ENCODE results near the gene MYO1E. TPM values are rescaled to one million over a fixed set of nuclear protein-coding genes. Genes with fewer than 3 reads are reported as not detected.
A peak's percentile ranks its signal among the peaks of the same experiment; 100 is the strongest.
"Not testable (repeated sequence)": the region's sequence is repeated elsewhere in the genome, so short reads cannot be mapped to it uniquely, and the experiment has no call there.

MYO1E gene
- total RNA-seq, 2 donors from 2014 or later, result 66.3 to 92.0 TPM

DNA sequence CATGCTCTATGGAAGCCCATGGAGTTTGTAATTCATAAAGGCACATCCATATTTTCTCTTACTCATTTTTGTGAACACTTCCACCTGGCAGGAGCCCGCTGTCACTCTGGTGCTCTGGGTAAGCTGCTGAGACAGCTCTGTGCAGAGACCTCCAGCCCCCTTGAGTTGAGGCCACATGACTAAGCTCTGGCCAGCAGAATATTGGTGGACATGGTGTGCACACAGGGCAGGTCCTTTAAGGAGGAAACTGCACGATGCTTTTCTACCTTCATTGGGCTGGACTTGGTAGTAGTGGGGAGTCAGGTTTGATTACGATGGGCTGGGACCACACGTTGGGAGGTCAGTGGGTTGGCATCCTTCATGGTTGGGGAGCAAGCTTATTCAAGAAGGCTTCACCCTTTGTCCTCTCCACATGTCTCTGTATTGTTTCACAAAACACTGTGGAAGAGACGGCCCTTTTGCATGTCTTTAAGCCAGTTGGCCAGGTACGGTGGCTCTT is 238.7 kb downstream of the MYO1E start:
- TF ChIP-seq POLR2A (IDR thresholded peaks at IDR 0.05) (no peak), POLR2AphosphoS5 (IDR thresholded peaks at IDR 0.05) (no peak), CTCF (IDR thresholded peaks at IDR 0.05) (no peak)
- Histone ChIP-seq H3K27me3 (replicated peaks; ENCODE audit: insufficient read depth) (no peaks in the 10 kb centered on the region), H3K27ac (peak overlapping the region in 1 of 2 donors; percentile 75), H3K9me3 (no peaks in the 10 kb centered on the region), H3K36me3 (peaks cover 0 to 4% of the 10 kb centered on the region in 2 donors), H3K4me3 (no peak overlapping the region), H3K4me1 (replicated peaks) (no peaks in the 10 kb centered on the region)
- intact Hi-C loops (cut with DNase I), result no loop called here
- DNase-seq (ENCODE audit: low spot score), result no peak
- 96% methylated on average over 6 of the region's 6 CpGs for WGBS

- Histone ChIP-seq H3K4me3 (no peak overlapping the region), H3K4me1 (replicated peaks) (no peaks in the 10 kb centered on the region), H3K27ac (peak overlapping the region; percentile 46 to 75), H3K9me3 (no peaks in the 10 kb centered on the region), H3K36me3 (peaks cover 0 to 4% of the 10 kb centered on the region in 2 donors), H3K27me3 (replicated peaks; ENCODE audit: insufficient read depth) (no peaks in the 10 kb centered on the region)
- TF ChIP-seq CTCF (IDR thresholded peaks at IDR 0.05) (no peak), POLR2AphosphoS5 (IDR thresholded peaks at IDR 0.05) (peak; percentile 60)
- DNase-seq (ENCODE audit: low spot score), result peak; percentile 54
- intact Hi-C loops (cut with DNase I), result no loop called here
- WGBS, result 56% methylated on average over 3 of the region's 3 CpGs
Observed at GRCh38 chr15:59131969-59132562, 240.6 kb downstream of the MYO1E start.

DNA sequence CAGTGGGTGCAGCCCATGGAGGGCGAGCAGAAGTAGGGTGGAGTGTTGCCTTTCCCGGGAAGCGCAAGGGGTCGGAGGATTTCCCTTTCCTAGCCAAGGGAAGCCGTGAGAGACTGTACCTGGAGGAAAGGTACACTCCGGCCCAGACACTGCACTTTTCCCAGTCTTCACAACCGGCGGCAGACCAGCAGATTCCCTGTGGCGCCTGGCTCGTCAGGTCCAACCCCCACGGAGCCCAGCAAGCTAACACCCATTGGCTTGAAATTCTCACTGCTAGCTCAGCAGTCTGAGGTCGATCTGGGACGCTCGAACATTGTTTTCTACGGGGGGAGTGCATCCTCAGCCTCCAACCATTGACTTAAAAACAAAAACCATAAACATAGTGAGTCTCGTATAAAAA is 241.2 kb downstream of the MYO1E start:
- Histone ChIP-seq H3K36me3 (peaks cover 0 to 4% of the 10 kb centered on the region in 2 donors), H3K9me3 (no peaks in the 10 kb centered on the region), H3K4me3 (no peak overlapping the region), H3K27ac (peak overlapping the region; percentile 44 to 75), H3K4me1 (replicated peaks) (no peaks in the 10 kb centered on the region), H3K27me3 (replicated peaks; ENCODE audit: insufficient read depth) (no peaks in the 10 kb centered on the region)
- no peak for TF ChIP-seq CTCF (IDR thresholded peaks at IDR 0.05)
- no peak for TF ChIP-seq POLR2A (IDR thresholded peaks at IDR 0.05)
- no peak for TF ChIP-seq POLR2AphosphoS5 (IDR thresholded peaks at IDR 0.05)
- no peak for DNase-seq (ENCODE audit: low spot score)
- intact Hi-C loops (cut with DNase I), result no loop called here
- WGBS, result 95% methylated on average over 16 of the region's 16 CpGs

DNA sequence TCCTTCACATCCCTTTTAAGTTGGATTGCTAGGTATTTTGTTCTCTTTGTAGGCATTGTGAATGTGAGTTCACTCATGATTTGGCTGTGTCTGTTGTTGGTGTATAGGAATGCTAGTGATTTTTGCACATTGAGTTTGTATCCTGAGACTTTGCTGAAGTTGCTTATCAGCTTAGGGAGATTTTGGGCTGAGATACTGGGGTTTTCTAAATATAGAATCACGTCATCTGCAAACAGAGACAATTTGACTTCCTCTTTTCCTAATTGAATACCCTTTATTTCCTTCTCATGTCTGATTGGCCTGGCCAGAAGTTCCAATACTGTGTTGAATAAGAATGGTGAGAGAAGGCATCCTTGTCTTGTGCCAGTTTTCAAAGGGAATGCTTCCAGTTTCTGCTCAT is 245.4 kb downstream of the MYO1E start:
- H3K4me3 ChIP-seq; H3K9me3 ChIP-seq; H3K4me1 ChIP-seq (replicated peaks); H3K36me3 ChIP-seq; H3K27ac ChIP-seq; H3K27me3 ChIP-seq (replicated peaks; ENCODE audit: insufficient read depth); intact Hi-C loops (cut with DNase I); DNase-seq (ENCODE audit: low spot score): not testable (repeated sequence)
- 86% methylated on average over 1 of the region's 1 CpG for WGBS

- WGBS, result 96% methylated on average over 4 of the region's 4 CpGs
- H3K36me3 ChIP-seq; H3K9me3 ChIP-seq; H3K27me3 ChIP-seq (replicated peaks; ENCODE audit: insufficient read depth); DNase-seq (ENCODE audit: low spot score); intact Hi-C loops (cut with DNase I); H3K27ac ChIP-seq; H3K4me1 ChIP-seq (replicated peaks); H3K4me3 ChIP-seq: not testable (repeated sequence)
Observed at GRCh38 chr15:59125683-59126082, 247.0 kb downstream of the MYO1E start.

DNA sequence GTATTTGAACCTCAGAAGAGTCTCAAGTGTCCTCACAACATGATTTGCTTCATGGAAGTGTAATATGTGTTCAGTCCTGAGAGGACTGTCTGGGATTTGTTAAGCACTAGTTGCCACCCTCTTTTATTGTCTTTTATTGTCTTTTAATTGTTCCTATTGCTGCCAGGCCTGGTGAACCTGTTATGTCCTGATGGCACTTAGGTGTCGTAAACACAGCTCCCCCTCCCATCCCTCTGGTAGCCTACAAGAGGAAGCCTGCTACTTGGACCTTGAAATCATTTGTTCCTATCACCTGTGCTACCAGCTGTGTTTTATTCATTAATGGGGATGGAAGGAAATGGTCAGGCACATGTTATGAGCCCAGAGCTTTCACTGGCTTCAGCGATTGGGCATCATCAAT is 248.4 kb downstream of the MYO1E start:
- 95% methylated on average over 2 of the region's 2 CpGs for WGBS
- Histone ChIP-seq H3K4me3 (no peak overlapping the region), H3K4me1 (replicated peaks) (no peaks in the 10 kb centered on the region), H3K9me3 (no peaks in the 10 kb centered on the region), H3K27me3 (replicated peaks; ENCODE audit: insufficient read depth) (no peaks in the 10 kb centered on the region), H3K36me3 (no peaks in the 10 kb centered on the region), H3K27ac (no peak overlapping the region)
- DNase-seq (ENCODE audit: low spot score), result no peak
- intact Hi-C loops (cut with DNase I), result no loop called here
- TF ChIP-seq POLR2AphosphoS5 (IDR thresholded peaks at IDR 0.05) (no peak), CTCF (IDR thresholded peaks at IDR 0.05) (no peak), POLR2A (IDR thresholded peaks at IDR 0.05) (no peak)

Data from prostate gland (tissue), 2 donors.